GM12872 (cell line): ENCODE results near the gene UFM1.

Experiments used
- CTCF ChIP-seq: IDR thresholded peaks from 3 replicates; pipeline ENCODE4 v1.5.1; 2011; ENCODE audit warnings: low read depth, mild to moderate bottlenecking, low read length, moderate library complexity; ENCODE audit not compliant: insufficient read depth

Gene UFM1

DNA sequence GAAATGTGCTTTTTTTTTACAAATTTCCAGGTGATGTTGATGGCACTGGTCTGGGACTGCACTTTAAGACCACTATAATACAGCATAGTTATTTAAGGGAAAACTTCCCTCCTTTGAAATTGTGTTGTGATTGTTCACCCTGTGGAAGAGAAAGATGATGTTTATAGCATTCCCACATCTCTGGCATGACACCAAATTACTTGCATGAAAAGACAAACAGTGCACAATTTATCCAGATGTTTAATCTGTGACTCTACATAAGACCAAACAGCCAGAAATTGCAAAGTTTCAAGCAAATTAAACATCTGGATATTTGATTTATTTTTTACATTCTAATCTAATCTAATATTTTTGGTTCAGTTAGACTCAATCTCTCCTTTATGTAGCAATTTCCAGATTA is 51.6 kb downstream of the UFM1 start:
- no peak for TF ChIP-seq CTCF

DNA sequence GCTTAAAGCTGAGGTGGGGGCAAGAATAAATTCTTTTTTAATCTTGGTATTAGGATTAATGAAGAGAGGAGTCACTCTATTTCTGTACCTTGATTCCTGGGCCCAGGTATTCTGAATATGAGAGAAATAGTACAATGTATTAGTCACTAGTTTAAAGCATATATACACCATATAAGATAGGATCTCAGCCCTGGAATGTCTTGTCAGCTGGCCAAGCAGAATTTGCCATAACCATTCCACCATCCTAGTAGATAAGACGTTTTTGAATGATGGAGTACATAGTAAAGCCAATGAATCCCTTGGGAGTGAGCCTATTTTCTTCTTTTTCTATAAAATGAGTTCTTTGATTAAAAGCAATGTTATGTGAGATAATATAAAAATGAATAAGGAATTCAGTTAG is 55.6 kb downstream of the UFM1 start:
- TF ChIP-seq CTCF: no peak

DNA sequence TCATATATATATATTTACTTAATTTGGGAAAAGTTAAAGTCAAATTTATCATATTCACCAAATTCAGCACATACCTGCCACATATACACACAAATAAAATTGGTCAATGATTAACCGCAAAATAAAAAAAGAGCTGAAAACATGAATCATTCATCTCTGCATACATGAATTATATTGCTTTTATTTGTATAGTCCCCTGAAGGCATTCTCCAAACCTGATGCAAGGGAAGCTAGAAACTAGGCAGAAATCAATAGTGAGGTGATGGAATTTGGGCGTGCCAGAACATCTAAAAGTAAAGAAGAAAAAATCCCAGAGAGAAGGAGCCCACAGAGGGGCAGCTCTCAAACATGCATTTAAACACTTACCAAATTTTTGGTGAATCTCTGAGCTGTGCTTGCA is 60.1 kb downstream of the UFM1 start:
- no peak for TF ChIP-seq CTCF

DNA sequence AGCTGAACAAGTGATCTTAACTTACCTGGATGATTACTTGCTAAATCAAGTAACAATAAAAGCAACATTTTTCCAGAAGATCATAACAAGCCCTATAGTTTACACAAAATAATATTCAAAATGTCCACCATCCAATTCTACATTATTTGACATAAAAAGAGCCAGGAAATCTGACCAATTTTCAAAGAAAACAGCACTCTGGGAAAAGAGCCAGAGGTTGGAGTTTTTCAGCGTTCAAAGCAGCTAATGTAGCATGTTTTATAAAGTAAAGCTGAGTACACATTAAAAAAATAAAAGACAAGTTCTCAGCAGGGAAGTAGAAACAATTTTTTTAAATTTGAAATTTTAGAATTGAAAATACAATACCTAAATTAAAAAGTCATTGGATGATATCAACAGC is 62.6 kb downstream of the UFM1 start:
- no peak for TF ChIP-seq CTCF
